AML-193 (cell line): Measurements from ENCODE around the gene ACP6.
"Not testable (repeated sequence)": the region's sequence is repeated elsewhere in the genome, so short reads cannot be mapped to it uniquely, and the experiment has no call there.

ENCODE experiments used
- DNase-seq, 2 experiments: peaks; one replicate each; lab custom pipeline; 2025; lab: John Stamatoyannopoulos, UW

Gene ACP6

DNA sequence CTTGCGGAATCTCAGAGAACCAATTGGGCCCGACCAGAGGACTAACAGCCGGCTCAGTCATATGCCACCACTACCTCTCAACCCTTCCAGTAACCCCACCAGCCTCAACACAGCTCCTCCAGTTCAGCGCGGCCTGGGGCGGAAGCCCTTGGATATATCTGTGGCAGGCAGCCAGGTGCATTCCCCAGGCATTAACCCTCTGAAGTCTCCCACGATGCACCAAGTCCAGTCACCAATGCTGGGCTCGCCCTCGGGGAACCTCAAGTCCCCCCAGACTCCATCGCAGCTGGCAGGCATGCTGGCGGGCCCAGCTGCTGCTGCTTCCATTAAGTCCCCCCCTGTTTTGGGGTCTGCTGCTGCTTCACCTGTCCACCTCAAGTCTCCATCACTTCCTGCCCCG, 49.8 kb downstream of the ACP6 start:
- DNase-seq = no peak

- no peak for DNase-seq
These were observed 50.6 kb downstream of the ACP6 start for GRCh38 chr1:147619741-147620140.

DNA sequence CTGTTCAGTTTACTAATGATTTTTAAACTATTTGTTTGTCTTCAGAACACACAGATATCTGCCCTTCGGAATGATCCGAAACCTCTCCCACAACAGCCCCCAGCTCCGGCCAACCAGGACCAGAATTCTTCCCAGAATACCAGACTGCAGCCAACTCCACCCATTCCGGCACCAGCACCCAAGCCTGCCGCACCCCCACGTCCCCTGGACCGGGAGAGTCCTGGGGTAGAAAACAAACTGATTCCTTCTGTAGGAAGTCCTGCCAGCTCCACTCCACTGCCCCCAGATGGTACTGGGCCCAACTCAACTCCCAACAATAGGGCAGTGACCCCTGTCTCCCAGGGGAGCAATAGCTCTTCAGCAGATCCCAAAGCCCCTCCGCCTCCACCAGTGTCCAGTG, 51.6 kb downstream of the ACP6 start:
- no peak for DNase-seq

GRCh38 chr1:147618077-147618569, 52.2 kb downstream of the ACP6 start:
- no peak for DNase-seq

- DNase-seq = not testable (repeated sequence)
These were observed 55.4 kb downstream of the ACP6 start for GRCh38 chr1:147614966-147615365.

DNA sequence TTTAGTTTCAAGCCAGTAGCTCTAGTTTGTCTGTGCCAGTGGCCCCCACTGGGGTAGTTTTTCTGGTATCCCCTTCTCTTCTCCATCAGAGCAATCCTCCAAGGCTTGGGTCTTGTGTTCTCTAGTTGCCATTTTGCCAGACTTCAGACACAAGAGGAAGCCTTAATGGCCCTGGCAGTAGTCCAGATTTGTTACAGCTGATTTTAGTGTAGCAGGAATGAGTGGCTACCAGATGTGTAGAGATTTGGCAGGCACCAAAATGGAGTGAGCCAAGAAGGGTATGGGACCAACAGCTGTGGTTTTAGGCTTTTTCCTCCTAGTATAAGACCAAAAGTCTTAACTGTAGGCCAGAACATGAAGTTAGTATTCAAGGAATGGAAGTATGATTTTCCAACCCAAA, 56.8 kb downstream of the ACP6 start:
- DNase-seq = no peak

DNA sequence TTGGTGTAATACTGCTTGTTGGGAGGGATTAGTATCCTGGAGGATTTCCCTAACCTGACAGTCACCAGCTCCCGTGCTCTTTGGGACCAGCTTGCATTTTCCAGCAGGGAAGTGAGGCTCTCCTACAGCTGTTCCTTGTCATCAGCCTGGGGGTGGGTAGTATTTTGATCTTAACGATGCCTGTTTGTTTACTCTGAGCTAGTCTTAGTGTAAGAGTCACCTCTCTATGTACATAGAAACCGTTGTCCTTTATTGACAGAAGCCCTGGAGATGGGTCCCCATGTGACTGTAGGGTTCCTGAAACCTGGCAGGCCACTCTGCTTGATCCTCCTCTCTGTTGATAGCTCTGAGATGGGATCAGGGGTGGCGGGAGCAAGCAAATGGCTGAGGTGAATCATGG, 58.0 kb downstream of the ACP6 start:
- no peak for DNase-seq

- no peak for DNase-seq
These were observed 58.7 kb downstream of the ACP6 start for GRCh38 chr1:147611586-147611985.

DNA sequence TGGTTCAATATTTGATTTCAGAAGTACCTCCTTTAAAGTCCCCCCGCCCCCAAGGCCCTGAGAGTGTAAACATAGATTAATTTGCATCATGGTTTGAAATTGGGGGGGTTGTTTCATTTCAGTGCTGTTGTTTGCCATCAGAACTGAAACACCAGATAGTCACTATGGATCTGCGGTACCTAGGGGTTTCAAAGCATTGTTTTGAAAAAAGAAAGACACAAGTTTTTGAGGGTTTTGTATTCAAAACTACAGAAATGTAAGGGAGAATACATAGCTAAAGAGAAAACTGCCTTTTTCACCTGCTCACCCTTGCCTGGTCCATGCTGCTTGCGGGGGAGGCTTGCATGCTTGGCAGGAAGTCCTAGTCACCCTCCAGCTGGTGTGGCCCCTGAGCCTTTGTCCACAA, 59.3 kb downstream of the ACP6 start:
- DNase-seq = no peak

DNA sequence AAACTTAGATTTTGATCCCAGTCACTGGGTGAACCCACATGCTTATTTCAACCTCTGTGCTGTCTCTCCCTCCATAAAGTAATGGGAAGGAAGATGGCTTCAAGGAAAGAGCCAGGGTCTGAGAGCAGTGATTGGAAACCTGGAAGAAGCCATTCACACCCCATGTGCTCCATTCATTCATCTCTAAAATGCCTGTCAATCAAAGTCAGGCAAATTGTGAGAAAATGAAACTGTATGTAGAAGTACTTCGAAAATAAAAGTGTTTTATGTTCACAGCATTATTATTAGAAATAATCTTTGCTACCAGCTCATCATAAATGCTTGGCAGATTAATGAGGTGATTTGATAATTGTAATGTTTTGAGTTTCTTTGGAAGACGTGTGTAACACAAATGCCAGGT, 61.0 kb downstream of the ACP6 start:
- DNase-seq = no peak

GRCh38 chr1:147608596-147608995, 61.7 kb downstream of the ACP6 start:
- no peak for DNase-seq

DNA sequence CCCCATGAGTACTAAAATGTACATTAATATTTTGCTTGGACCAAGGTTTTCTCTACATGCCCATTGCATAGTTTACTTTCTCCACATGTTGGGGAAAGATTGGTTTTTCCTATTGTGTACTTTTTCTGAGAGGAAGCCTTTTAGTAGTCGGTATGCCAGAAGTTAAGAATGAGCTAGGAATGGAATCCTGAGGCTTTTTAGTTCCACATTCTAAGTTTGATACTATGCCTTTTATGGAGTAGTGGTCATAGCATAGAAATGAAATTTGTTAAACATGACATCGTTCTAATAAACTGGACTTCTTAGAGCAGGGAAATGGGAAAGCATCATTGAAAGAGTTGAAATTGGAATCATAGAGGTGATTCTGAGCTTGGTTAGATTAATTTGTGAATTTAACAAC, 64.7 kb downstream of the ACP6 start:
- DNase-seq = no peak

GRCh38 chr1:147603986-147604385, 66.3 kb downstream of the ACP6 start:
- DNase-seq = no peak

DNA sequence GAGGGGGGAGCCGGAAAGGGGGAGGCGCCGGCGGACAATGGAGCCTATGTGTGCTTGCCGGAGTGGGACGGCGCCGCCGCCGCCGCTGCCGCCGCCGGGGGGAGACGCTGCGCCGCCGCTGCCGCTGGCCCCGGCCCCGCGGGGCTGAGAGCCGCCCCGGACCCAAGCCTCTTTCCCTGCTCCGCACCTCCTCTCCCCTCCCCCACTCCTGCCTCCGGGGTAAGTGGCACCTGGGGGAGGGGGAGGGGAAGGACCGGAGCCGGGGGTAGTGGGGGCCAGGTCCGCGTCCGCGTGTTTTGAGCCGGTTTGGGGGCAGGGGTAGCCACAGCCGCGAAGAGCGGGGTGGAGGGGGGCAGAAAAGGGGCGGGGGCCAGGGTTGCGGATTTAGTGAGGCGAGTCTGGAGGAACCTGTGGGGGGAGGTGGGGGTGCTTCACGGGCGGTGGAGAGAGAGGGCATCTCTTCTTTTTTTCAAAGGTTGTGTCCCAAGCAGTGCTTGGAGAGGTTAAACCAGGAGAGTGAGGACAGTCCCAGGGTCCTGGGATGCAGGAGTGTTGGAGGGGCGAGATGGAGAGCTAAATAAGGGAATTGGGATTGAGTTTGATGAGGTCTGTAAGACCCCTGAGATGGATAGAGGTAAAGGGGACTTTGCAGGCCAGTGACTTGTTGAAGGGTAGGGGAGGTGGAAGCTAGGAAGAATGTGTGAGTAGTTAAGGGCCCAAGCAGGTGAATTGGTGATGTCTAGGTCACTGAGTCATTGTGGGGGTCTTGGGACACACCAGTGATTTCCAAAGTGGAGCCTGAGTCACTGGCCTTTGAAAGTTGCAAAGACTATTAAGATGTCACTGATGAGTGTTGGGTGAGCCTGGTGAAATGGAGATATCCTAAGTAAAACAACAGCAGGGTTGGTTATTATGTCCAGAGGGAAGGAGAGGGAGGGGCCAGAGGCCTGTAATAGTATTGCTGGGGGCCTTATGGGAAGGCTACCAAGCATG, 69.9 kb downstream of the ACP6 start:
- no peak for DNase-seq

DNA sequence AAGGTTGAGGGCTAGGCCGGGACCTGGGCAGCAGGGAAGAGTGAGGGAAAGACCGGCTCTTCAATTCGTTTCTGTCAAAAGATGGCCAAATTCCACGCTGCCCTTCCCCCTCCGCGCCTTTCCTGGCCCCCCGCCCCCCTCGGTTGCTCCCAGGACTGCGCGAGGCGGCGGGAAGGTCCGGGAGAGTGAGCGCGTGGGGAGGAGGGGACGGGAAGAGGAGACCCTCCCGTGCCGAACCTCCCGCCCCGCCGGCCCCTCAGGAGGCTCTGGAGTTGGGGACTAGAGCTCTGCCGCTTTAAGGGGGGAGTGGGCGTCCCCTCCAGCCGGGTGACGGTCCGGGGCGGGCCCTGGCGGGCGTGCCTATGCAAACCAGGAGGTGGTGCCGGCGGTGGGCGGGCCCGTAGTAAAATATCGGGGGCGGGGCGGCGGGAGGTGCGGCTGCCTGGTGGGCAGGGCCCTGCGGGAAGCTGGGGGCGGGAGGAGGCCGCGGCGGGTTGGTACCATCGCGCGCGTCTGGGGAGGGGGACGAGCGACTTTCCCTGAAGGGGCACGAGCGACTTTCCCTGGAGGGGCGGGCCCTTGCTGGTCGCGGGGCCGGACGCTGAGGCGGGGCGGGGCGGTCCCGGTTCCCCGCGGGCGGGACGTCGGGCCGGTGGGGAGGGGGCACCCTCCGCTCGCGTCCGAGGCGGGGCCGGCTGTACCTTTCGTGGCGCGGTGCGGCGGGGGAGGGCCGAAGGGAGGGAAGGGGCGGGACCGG, 70.8 kb downstream of the ACP6 start:
- DNase-seq = peak; percentile 71 to 73

GRCh38 chr1:147598621-147599361, 71.5 kb downstream of the ACP6 start:
- DNase-seq = no peak

GRCh38 chr1:147597010-147597409, 73.3 kb downstream of the ACP6 start:
- DNase-seq = no peak
